CD14-positive monocyte (primary cell): ENCODE data around the gene TSNAX. TPM values are rescaled to one million over a fixed set of nuclear protein-coding genes. Genes with fewer than 3 reads are reported as not detected.

Experiments used
- DNase-seq, 3 donors: peaks; one replicate each; pipeline ENCODE4 v3.0.0-alpha.2; 2011 to 2022
- H2AFZ ChIP-seq: 2 replicates; pipeline ENCODE4 v1.6.0; 2012; ENCODE audit warnings: mild to moderate bottlenecking, low read depth, low read length, inconsistent platforms; ENCODE audit not compliant: insufficient read depth, poor library complexity, severe bottlenecking
- H3K27ac ChIP-seq, 2 donors: 1 replicate in 1 of 2; 2 replicates in 1 of 2; pipeline ENCODE4 v1.5.1; 2012 to 2013; ENCODE audit warnings: low read length in 2 of 2, control low read depth in 1 of 2, inconsistent platforms in 1 of 2, low read depth in 1 of 2, mild to moderate bottlenecking in 1 of 2
- H3K27me3 ChIP-seq, 2 donors: one replicate each; pipeline versions ENCODE4 v1.6.0 to v1.6.1; 2011 to 2013; ENCODE audit warnings: low read length in 2 of 2; ENCODE audit not compliant: control insufficient read depth in 2 of 2, insufficient read depth in 2 of 2
- H3K36me3 ChIP-seq, 2 donors: replicated peaks in 1 of 2; 1 replicate in 1 of 2; 2 replicates in 1 of 2; pipeline versions ENCODE4 v1.5.1 to v1.6.1; 2012 to 2013; ENCODE audit warnings: low read length in 2 of 2, control low read depth in 1 of 2, inconsistent platforms in 1 of 2, mild to moderate bottlenecking in 1 of 2; ENCODE audit not compliant: insufficient read depth in 2 of 2, control insufficient read depth in 1 of 2
- H3K4me1 ChIP-seq, 2 donors: 1 replicate in 1 of 2; 2 replicates in 1 of 2; pipeline versions ENCODE4 v1.5.1 to v1.6.1; 2012 to 2013; ENCODE audit warnings: low read length in 2 of 2, control low read depth in 1 of 2, inconsistent platforms in 1 of 2, mild to moderate bottlenecking in 1 of 2, moderate library complexity in 1 of 2; ENCODE audit not compliant: insufficient read depth in 2 of 2, control insufficient read depth in 1 of 2
- H3K4me2 ChIP-seq: replicated peaks from 2 replicates; pipeline ENCODE3; 2012; ENCODE audit warnings: low read length, moderate library complexity, mild to moderate bottlenecking; ENCODE audit not compliant: poor library complexity, severe bottlenecking; ENCODE audit errors: extremely low read depth
- H3K4me3 ChIP-seq, 3 experiments: fragments of 200-600 bp in 1 of 3; sonication (generic) in 1 of 3; replicated peaks in 1 of 3; 1 replicate in 2 of 3; 2 replicates in 1 of 3; pipeline ENCODE4 v1.5.1; 2011 to 2013; ENCODE audit warnings: low read length in 3 of 3, mild to moderate bottlenecking in 3 of 3, control low read depth in 2 of 3, low read depth in 2 of 3, inconsistent platforms in 1 of 3, moderate library complexity in 1 of 3
- H3K79me2 ChIP-seq: 2 replicates; pipeline ENCODE4 v1.6.0; 2012; ENCODE audit warnings: mild to moderate bottlenecking, control low read depth, inconsistent platforms, low read length, moderate library complexity; ENCODE audit not compliant: insufficient read depth
- H3K9ac ChIP-seq: 2 replicates; pipeline ENCODE4 v1.6.0; 2017; ENCODE audit warnings: low read length, mild to moderate bottlenecking; ENCODE audit not compliant: insufficient read depth, poor library complexity, severe bottlenecking
- H3K9me3 ChIP-seq, 2 donors: replicated peaks in 1 of 2; 1 replicate in 1 of 2; 2 replicates in 1 of 2; pipeline versions ENCODE4 v1.5.1 to v1.6.1; 2012 to 2013; ENCODE audit warnings: low read length in 2 of 2, control low read depth in 1 of 2; ENCODE audit not compliant: control insufficient read depth in 1 of 2, insufficient read depth in 1 of 2
- H4K20me1 ChIP-seq: 2 replicates; pipeline ENCODE4 v1.6.0; 2012; ENCODE audit warnings: mild to moderate bottlenecking, low read length, control low read depth, moderate library complexity; ENCODE audit not compliant: insufficient read depth
- H3K27ac Mint-ChIP-seq, 7 donors: one replicate each; pipeline ENCODE4 v1.8.0; 2020; ENCODE audit warnings: mild to moderate bottlenecking in 7 of 7, mixed read lengths in 7 of 7, moderate library complexity in 6 of 7, inconsistent platforms in 2 of 7
- H3K27me3 Mint-ChIP-seq, 3 donors: one replicate each; pipeline ENCODE4 v1.8.0; 2021 to 2022; ENCODE audit warnings: low read depth in 3 of 3, mild to moderate bottlenecking in 3 of 3, mixed read lengths in 3 of 3, moderate library complexity in 3 of 3, inconsistent platforms in 1 of 3
- H3K36me3 Mint-ChIP-seq, 2 donors: one replicate each; pipeline ENCODE4 v1.8.0; 2020; ENCODE audit warnings: mixed read lengths in 2 of 2, inconsistent platforms in 1 of 2, mild to moderate bottlenecking in 1 of 2
- H3K4me1 Mint-ChIP-seq: one replicate; pipeline ENCODE4 v1.8.0; 2020; ENCODE audit warnings: mild to moderate bottlenecking, mixed read lengths
- H3K4me3 Mint-ChIP-seq, 2 donors: one replicate each; pipeline ENCODE4 v1.8.0; 2020; ENCODE audit warnings: mild to moderate bottlenecking in 2 of 2, mixed read lengths in 2 of 2, moderate library complexity in 1 of 2
- H3K9me3 Mint-ChIP-seq, 7 donors: one replicate each; pipeline ENCODE4 v1.8.0; 2020 to 2022; ENCODE audit warnings: mixed read lengths in 7 of 7, mild to moderate bottlenecking in 6 of 7, moderate library complexity in 6 of 7, inconsistent platforms in 2 of 7
- WGBS: methylation state at CpG from one replicate; pipeline ENCODE4 v1.1.5; 2013; ENCODE audit warnings: missing lambda C conversion rate; ENCODE audit not compliant: insufficient coverage; 5-methylcytosine and 5-hydroxymethylcytosine counted together
- intact Hi-C, 2 donors: fragments of 100-400 bp; cut with micrococcal nuclease; formaldehyde crosslinking; loops; one replicate each; pipeline versions ENCODE4 v1.15.0 to v1.15.1; 2023
- polyA plus RNA-seq, 3 donors: library from polyadenylated mRNA; depleted of rRNA in 1 of 3; unstranded in 2 of 3; stranded (reverse) in 1 of 3; fragments of 300-500 nt in 2 of 3; fragments of >200 nt in 1 of 3; fragmentation: Illumina TruSeq in 2 of 3; gene quantifications; 1 replicate in 2 of 3; 2 replicates in 1 of 3; pipeline ENCODE4 v1.2.3, GENCODE V29; 2012 to 2021
- TF ChIP-seq, protein P1 (sequence below): fragments of 200-600 bp; IDR thresholded peaks from one replicate; pipeline ENCODE4 v1.8.0; 2022; ENCODE audit warnings: antibody characterized with exemption, mild to moderate bottlenecking

TSNAX gene
- polyA plus RNA-seq, 3 donors: 15.6 to 86.9 (median 82.0) TPM

DNA sequence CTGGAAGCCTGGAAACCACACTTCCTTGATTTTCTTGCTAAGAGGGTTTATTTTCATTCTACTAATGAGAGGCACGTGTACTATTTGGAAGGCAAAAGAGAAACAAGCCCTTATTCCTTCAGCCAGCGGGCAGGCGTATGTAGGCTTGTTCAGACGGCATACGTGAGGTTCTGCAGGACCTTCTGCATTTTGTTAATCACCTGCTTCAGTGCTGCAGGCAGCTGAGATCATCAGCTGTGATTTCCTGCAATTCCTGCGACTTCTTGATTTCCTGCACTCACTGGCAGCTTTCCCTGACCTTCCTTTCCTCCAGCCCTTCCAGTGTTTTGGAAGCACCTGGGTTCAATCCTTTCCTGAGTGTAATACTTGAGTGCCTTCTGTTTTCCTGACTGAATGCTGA lies 43.4 kb downstream of the TSNAX start:
- Histone ChIP-seq H3K4me1 (no peaks in the 10 kb centered on the region), H4K20me1 (no peaks in the 10 kb centered on the region), H3K4me3 (no peak overlapping the region), H3K9me3 (no peaks in the 10 kb centered on the region), H3K36me3 (peaks cover 5 to 17% of the 10 kb centered on the region in 2 donors), H3K27ac (no peak overlapping the region), H2AFZ (no peak overlapping the region), H3K4me2 (no peak overlapping the region), H3K79me2 (no peaks in the 10 kb centered on the region), H3K27me3 (no peaks in the 10 kb centered on the region), H3K9ac (no peak overlapping the region)
- TF ChIP-seq, protein P1, sequence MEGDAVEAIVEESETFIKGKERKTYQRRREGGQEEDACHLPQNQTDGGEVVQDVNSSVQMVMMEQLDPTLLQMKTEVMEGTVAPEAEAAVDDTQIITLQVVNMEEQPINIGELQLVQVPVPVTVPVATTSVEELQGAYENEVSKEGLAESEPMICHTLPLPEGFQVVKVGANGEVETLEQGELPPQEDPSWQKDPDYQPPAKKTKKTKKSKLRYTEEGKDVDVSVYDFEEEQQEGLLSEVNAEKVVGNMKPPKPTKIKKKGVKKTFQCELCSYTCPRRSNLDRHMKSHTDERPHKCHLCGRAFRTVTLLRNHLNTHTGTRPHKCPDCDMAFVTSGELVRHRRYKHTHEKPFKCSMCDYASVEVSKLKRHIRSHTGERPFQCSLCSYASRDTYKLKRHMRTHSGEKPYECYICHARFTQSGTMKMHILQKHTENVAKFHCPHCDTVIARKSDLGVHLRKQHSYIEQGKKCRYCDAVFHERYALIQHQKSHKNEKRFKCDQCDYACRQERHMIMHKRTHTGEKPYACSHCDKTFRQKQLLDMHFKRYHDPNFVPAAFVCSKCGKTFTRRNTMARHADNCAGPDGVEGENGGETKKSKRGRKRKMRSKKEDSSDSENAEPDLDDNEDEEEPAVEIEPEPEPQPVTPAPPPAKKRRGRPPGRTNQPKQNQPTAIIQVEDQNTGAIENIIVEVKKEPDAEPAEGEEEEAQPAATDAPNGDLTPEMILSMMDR: no peak
- 88% methylated on average over 6 of the region's 6 CpGs for WGBS
- no peak for DNase-seq
- no peak overlapping the region for H3K4me3 Mint-ChIP-seq
- intact Hi-C loops: no loop called here
- no peaks in the 10 kb centered on the region for H3K4me1 Mint-ChIP-seq
- H3K9me3 Mint-ChIP-seq: peaks cover 0 to 4% (median 0%) of the 10 kb centered on the region in 7 donors
- no peaks in the 10 kb centered on the region for H3K27me3 Mint-ChIP-seq
- H3K27ac Mint-ChIP-seq: no peak overlapping the region
- H3K36me3 Mint-ChIP-seq: peaks cover 18 to 19% of the 10 kb centered on the region in 2 donors

DNA sequence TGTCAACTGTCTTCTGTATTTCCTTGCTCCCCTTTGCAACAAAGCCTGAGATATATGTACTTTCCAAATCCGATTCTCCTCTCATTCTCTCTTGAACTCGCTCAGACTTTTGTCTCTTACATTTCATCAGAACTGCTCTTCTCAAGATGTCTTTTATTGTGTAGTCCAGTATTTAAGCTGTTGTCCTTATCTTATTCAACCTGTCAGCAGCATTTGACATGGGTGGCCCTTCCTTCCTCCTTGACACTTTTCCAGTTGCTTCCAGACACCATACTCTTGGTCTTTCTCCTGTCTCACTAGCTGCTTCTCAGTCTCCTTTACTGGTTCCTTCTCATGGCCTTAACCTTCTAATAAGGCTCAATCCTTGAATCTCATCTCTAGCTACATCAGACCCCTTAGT lies 47.0 kb downstream of the TSNAX start:
- Mint-ChIP-seq H3K9me3 (no peaks in the 10 kb centered on the region), H3K4me3 (no peak overlapping the region), H3K36me3 (no peaks in the 10 kb centered on the region), H3K4me1 (no peaks in the 10 kb centered on the region), H3K27ac (no peak overlapping the region), H3K27me3 (peaks cover 0 to 2% (median 0%) of the 10 kb centered on the region in 3 donors)
- H3K36me3 ChIP-seq: no peaks in the 10 kb centered on the region
- no peak overlapping the region for H3K9ac ChIP-seq
- no peaks in the 10 kb centered on the region for H3K9me3 ChIP-seq
- WGBS: no CpG with 5 or more reads among the region's 2 CpGs
- H3K27ac ChIP-seq: no peak overlapping the region
- no peak overlapping the region for H2AFZ ChIP-seq
- no peak for DNase-seq
- H3K27me3 ChIP-seq: no peaks in the 10 kb centered on the region
- H4K20me1 ChIP-seq: no peaks in the 10 kb centered on the region
- H3K4me2 ChIP-seq: no peak overlapping the region
- H3K79me2 ChIP-seq: no peaks in the 10 kb centered on the region
- intact Hi-C loops: no loop called here
- no peaks in the 10 kb centered on the region for H3K4me1 ChIP-seq
- H3K4me3 ChIP-seq: no peak overlapping the region
- TF ChIP-seq, protein P1: no peak
